Activated naive CD8-positive, alpha-beta T cell treated with anti-CD3 and anti-CD28 coated beads for 36 hours (primary cell): Measurements from ENCODE around the gene CPNE5. TPM values are rescaled to one million over a fixed set of nuclear protein-coding genes. Genes with fewer than 3 reads are reported as not detected.

Source experiments
- total RNA-seq, 2 experiments: library from RNA; stranded (reverse); gene quantifications; one replicate each; pipeline ENCODE4 v1.2.3, GENCODE V29; 2021

The CPNE5 gene
- total RNA-seq, 2 experiments from 2014 or later, result 0.72 to 1.2 TPM

Other genes starting within 250 kb of the CPNE5 start
- 100 to 1,000 TPM; 585 to 589 TPM for gene SRSF3, start 245.1 kb downstream of the CPNE5 start, total RNA-seq
- 10 to 100 TPM; 12.6 to 13.0 TPM for gene CDKN1A, start 160.7 kb downstream of the CPNE5 start, total RNA-seq
- not detected for gene RAB44, start 141.6 kb downstream of the CPNE5 start, total RNA-seq
- 10 to 100 TPM; 55.1 to 58.4 TPM for gene PPIL1, start 35.4 kb upstream of the CPNE5 start, total RNA-seq
- 10 to 100 TPM; 32.1 to 32.7 TPM for gene C6orf89, start 46.5 kb upstream of the CPNE5 start, total RNA-seq
- under 1 TPM; 0.18 to 0.39 TPM for gene PI16, start 115.3 kb upstream of the CPNE5 start, total RNA-seq
- gene MTCH1, start 146.8 kb upstream of the CPNE5 start, total RNA-seq, result 100 to 1,000 TPM; 102 to 103 TPM
- 1 to 10 TPM; 1.7 to 1.8 TPM for gene FGD2, start 166.2 kb upstream of the CPNE5 start, total RNA-seq